ENCODE results near the gene ERCC2.

The ERCC2 gene

GRCh38 chr19:45400192-45400591 is 29.8 kb upstream of the ERCC2 start:
- peak; percentile 81 for DNase-seq

GRCh38 chr19:45395821-45396617 is 25.6 kb upstream of the ERCC2 start:
- no peak for DNase-seq

GRCh38 chr19:45391871-45392665 is 21.7 kb upstream of the ERCC2 start:
- no peak for DNase-seq

GRCh38 chr19:45391346-45391745 is 21.0 kb upstream of the ERCC2 start:
- DNase-seq = peak; percentile 4

- no peak for DNase-seq
Measured at GRCh38 chr19:45385392-45386221, 15.2 kb upstream of the ERCC2 start.

- no peak for DNase-seq
Measured at GRCh38 chr19:45382426-45382825, 12.1 kb upstream of the ERCC2 start.

GRCh38 chr19:45380107-45380506 is 9.7 kb upstream of the ERCC2 start:
- DNase-seq = no peak

- DNase-seq = no peak
Measured at GRCh38 chr19:45376045-45376724, 5.8 kb upstream of the ERCC2 start.

GRCh38 chr19:45368737-45369340 is 1.5 kb downstream of the ERCC2 start:
- DNase-seq = no peak

GRCh38 chr19:45368127-45368526 is 2.2 kb downstream of the ERCC2 start:
- no peak for DNase-seq

- DNase-seq = no peak
Measured at GRCh38 chr19:45364696-45365095, 5.7 kb downstream of the ERCC2 start.

- DNase-seq = no peak
Measured at GRCh38 chr19:45363861-45364459, 6.4 kb downstream of the ERCC2 start.

GRCh38 chr19:45362291-45362690 is 8.1 kb downstream of the ERCC2 start:
- DNase-seq = no peak

- no peak for DNase-seq
Measured at GRCh38 chr19:45361608-45362007, 8.8 kb downstream of the ERCC2 start.

- no peak for DNase-seq
Measured at GRCh38 chr19:45358213-45358792, 12.1 kb downstream of the ERCC2 start.

- DNase-seq = no peak
Measured at GRCh38 chr19:45357445-45357783, 13.0 kb downstream of the ERCC2 start.

- DNase-seq = no peak
Measured at GRCh38 chr19:45356760-45357444, 13.5 kb downstream of the ERCC2 start.

- DNase-seq = no peak
Measured at GRCh38 chr19:45355910-45356309, 14.5 kb downstream of the ERCC2 start.

GRCh38 chr19:45355402-45355801 is 15.0 kb downstream of the ERCC2 start:
- DNase-seq = no peak

- DNase-seq = no peak
Measured at GRCh38 chr19:45354241-45354842, 16.0 kb downstream of the ERCC2 start.
